Keratinocyte (primary cell): Measurements from ENCODE around the gene KIZ. TPM values are rescaled to one million over a fixed set of nuclear protein-coding genes. Genes with fewer than 3 reads are reported as not detected.

Experiments used
- DNase-seq: peaks from one replicate; pipeline ENCODE4 v3.0.0-alpha.2; 2011; ENCODE audit warnings: low read depth, missing footprints, low spot score
- FAIRE-seq: peaks from 2 replicates; lab custom pipeline; 2011; peaks lifted over from hg19 to GRCh38; lab: Jason Lieb, UNC
- H2AFZ ChIP-seq: 2 replicates; pipeline ENCODE4 v1.6.0; 2012; ENCODE audit warnings: low read length, control low read depth, inconsistent platforms; ENCODE audit not compliant: control insufficient read depth
- H3K27ac ChIP-seq: 2 replicates; pipeline ENCODE4 v1.5.1; 2011; ENCODE audit warnings: low read length; ENCODE audit not compliant: control insufficient read depth, insufficient read depth
- H3K27me3 ChIP-seq: 3 replicates; pipeline ENCODE4 v1.6.0; 2011; ENCODE audit warnings: low read length; ENCODE audit not compliant: control insufficient read depth, insufficient read depth; ENCODE audit errors: extremely low read depth
- H3K36me3 ChIP-seq, 2 experiments: 2 replicates in 1 of 2; 3 replicates in 1 of 2; pipeline ENCODE4 v1.5.1; 2011; ENCODE audit warnings: low read length in 2 of 2, mild to moderate bottlenecking in 1 of 2; ENCODE audit not compliant: control insufficient read depth in 2 of 2, insufficient read depth in 2 of 2; ENCODE audit errors: extremely low read depth in 1 of 2
- H3K4me1 ChIP-seq: 3 replicates; pipeline ENCODE4 v1.5.1; 2011; ENCODE audit warnings: low read length; ENCODE audit not compliant: control insufficient read depth, insufficient read depth; ENCODE audit errors: extremely low read depth
- H3K4me2 ChIP-seq: 3 replicates; pipeline ENCODE4 v1.6.0; 2011; ENCODE audit warnings: low read depth, low read length; ENCODE audit not compliant: control insufficient read depth, insufficient read depth; ENCODE audit errors: extremely low read depth
- H3K4me3 ChIP-seq, 3 experiments: fragments of 200-600 bp in 1 of 3; sonication (generic) in 1 of 3; 2 replicates in 2 of 3; 3 replicates in 1 of 3; pipeline ENCODE4 v1.5.1; 2011 to 2016; ENCODE audit warnings: low read length in 3 of 3, mild to moderate bottlenecking in 3 of 3, control low read depth in 2 of 3, inconsistent platforms in 1 of 3, low read depth in 1 of 3, mixed read lengths in 1 of 3, mixed run types in 1 of 3, moderate library complexity in 1 of 3; ENCODE audit not compliant: control insufficient read depth in 2 of 3, insufficient read depth in 2 of 3; ENCODE audit errors: extremely low read depth in 1 of 3
- H3K79me2 ChIP-seq: 2 replicates; pipeline ENCODE4 v1.6.0; 2012; ENCODE audit warnings: low read length; ENCODE audit not compliant: control insufficient read depth, insufficient read depth
- H3K9ac ChIP-seq: 3 replicates; pipeline ENCODE4 v1.6.0; 2011; ENCODE audit warnings: low read length; ENCODE audit not compliant: control insufficient read depth, insufficient read depth; ENCODE audit errors: extremely low read depth
- H3K9me1 ChIP-seq: 3 replicates; pipeline ENCODE4 v1.6.0; 2011; ENCODE audit warnings: low read length; ENCODE audit not compliant: control insufficient read depth, insufficient read depth; ENCODE audit errors: extremely low read depth
- H3K9me3 ChIP-seq: 2 replicates; pipeline ENCODE4 v1.5.1; 2012; ENCODE audit warnings: low read depth, low read length; ENCODE audit not compliant: control insufficient read depth
- H4K20me1 ChIP-seq: 3 replicates; pipeline ENCODE4 v1.6.0; 2011; ENCODE audit warnings: low read length; ENCODE audit not compliant: control insufficient read depth, insufficient read depth; ENCODE audit errors: extremely low read depth
- EZH2 ChIP-seq: IDR thresholded peaks from one replicate; pipeline ENCODE4 v1.6.1; 2012; ENCODE audit warnings: inconsistent platforms, mild to moderate bottlenecking, low read length, moderate library complexity
- dilution Hi-C: fragments of 300-500 bp; cut with MboI; formaldehyde crosslinking; loops from one replicate; pipeline ENCODE4 v1.7.0; 2020; ENCODE audit warnings: low sequenced_read_pairs; ENCODE audit not compliant: extremely low pct_ligation_motif_present
- polyA plus RNA-seq, 5 experiments: library from polyadenylated mRNA; depleted of rRNA in 3 of 5; stranded (reverse) in 3 of 5; stranded (forward) in 1 of 5; unstranded in 1 of 5; fragments of >200 nt; gene quantifications; 1 replicate in 1 of 5; 2 replicates in 3 of 5; 3 replicates in 1 of 5; pipeline versions ENCODE4 v1.2.1 to v1.2.3, GENCODE V29; 2011 to 2012; ENCODE audit warnings: missing spikeins in 2 of 5, low read depth in 1 of 5, low replicate concordance in 1 of 5
- TF ChIP-seq, protein P1 (sequence below), 3 experiments: IDR thresholded peaks in 1 of 3; conservative IDR thresholded peaks in 1 of 3; optimal IDR thresholded peaks in 1 of 3; 2 replicates in 2 of 3; 3 replicates in 1 of 3; pipeline versions ENCODE3 to v1.5.1; 2011; ENCODE audit warnings: low read length in 3 of 3, mild to moderate bottlenecking in 3 of 3, moderate library complexity in 2 of 3, control low read depth in 1 of 3, inconsistent platforms in 1 of 3; ENCODE audit not compliant: insufficient read depth in 2 of 3; ENCODE audit errors: extremely low read depth in 1 of 3

KIZ gene
- polyA plus RNA-seq, 1 donor (not counting 4 experiments of a cell fraction or from before 2014, with no cell fraction given): 21.3 TPM

DNA sequence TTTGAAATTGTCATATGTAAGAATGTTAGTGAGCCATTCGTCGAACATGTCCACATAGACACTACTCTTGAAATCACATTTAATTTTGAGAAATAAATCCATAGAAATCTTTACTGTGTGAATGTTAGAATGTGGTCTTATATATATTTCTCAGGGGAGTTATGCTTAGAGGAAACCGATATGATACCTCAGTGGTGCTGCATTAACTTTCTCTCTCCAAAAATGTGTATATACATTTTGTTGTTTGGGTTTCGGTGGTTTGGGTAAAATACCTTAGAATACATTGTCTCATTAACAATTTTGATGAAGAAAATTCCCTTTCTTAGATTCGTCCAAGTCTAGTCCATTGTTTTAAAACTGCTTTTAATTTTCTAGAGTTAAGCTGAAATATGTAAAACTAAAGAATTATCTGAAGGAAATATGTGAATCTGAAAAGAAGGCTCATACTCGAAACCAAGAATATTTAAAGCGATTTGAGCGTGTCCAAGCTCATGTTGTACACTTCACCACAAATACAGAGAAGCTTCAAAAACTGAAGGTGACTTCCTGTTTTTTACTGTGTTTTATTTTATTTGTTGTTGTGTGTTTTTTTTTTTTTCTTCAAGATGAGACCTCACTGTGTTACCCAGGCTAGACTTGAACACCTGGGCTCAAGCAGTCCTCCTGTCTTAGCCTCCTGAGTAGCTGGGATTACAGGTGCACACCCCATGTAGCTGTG is 10.3 kb downstream of the KIZ start:
- Histone ChIP-seq H4K20me1 (no peaks in the 10 kb centered on the region), H3K4me3 (no peak overlapping the region), H3K36me3 (no peaks in the 10 kb centered on the region), H3K79me2 (no peaks in the 10 kb centered on the region), H3K27ac (no peak overlapping the region), H3K9me3 (no peaks in the 10 kb centered on the region), H2AFZ (no peak overlapping the region), H3K4me2 (no peak overlapping the region), H3K9ac (no peak overlapping the region), H3K4me1 (no peaks in the 10 kb centered on the region), H3K9me1 (no peaks in the 10 kb centered on the region), H3K27me3 (no peaks in the 10 kb centered on the region)
- dilution Hi-C loops: no loop called here
- FAIRE-seq: no peak
- no peak for TF ChIP-seq EZH2
- TF ChIP-seq, protein P1, sequence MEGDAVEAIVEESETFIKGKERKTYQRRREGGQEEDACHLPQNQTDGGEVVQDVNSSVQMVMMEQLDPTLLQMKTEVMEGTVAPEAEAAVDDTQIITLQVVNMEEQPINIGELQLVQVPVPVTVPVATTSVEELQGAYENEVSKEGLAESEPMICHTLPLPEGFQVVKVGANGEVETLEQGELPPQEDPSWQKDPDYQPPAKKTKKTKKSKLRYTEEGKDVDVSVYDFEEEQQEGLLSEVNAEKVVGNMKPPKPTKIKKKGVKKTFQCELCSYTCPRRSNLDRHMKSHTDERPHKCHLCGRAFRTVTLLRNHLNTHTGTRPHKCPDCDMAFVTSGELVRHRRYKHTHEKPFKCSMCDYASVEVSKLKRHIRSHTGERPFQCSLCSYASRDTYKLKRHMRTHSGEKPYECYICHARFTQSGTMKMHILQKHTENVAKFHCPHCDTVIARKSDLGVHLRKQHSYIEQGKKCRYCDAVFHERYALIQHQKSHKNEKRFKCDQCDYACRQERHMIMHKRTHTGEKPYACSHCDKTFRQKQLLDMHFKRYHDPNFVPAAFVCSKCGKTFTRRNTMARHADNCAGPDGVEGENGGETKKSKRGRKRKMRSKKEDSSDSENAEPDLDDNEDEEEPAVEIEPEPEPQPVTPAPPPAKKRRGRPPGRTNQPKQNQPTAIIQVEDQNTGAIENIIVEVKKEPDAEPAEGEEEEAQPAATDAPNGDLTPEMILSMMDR (optimal IDR thresholded peaks at IDR 0.05 in 1 of 3, IDR thresholded peaks at IDR 0.05 in 1 of 3, conservative IDR thresholded peaks at IDR 0.05 in 1 of 3; ENCODE audit: extremely low read depth in 1 of 3, insufficient read depth in 2 of 3, low read length in 3 of 3): no peak
- no peak for DNase-seq

DNA sequence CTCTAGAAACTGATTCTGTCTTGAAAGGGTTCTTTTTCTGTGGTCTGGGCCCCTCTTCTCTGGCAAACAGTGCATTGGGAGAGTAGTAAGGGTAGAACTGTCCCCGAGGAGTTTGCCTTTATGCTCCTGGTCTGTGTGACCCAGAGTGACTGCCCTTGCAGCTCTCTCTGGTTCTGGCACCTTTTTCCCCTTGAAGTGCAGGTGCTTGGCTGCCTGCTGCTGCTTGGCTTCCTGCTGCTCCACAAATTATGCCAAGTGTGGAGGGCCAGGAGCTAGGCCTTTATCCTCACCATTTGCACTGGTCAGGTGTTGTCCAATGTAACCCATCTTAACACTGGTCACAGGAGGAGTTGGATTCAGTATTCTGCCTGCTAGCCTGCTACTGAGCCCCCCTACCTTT is 11.2 kb downstream of the KIZ start:
- H3K9me1 ChIP-seq: no peaks in the 10 kb centered on the region
- TF ChIP-seq, protein P1 (optimal IDR thresholded peaks at IDR 0.05 in 1 of 3, IDR thresholded peaks at IDR 0.05 in 1 of 3, conservative IDR thresholded peaks at IDR 0.05 in 1 of 3; ENCODE audit: extremely low read depth in 1 of 3, insufficient read depth in 2 of 3, low read length in 3 of 3): no peak
- no peak for TF ChIP-seq EZH2
- no peaks in the 10 kb centered on the region for H3K27me3 ChIP-seq
- no peaks in the 10 kb centered on the region for H4K20me1 ChIP-seq
- no peak for DNase-seq
- H3K27ac ChIP-seq: no peak overlapping the region
- H3K79me2 ChIP-seq: no peaks in the 10 kb centered on the region
- no peak overlapping the region for H3K4me3 ChIP-seq
- H3K9ac ChIP-seq: no peak overlapping the region
- no peak for FAIRE-seq
- no peaks in the 10 kb centered on the region for H3K36me3 ChIP-seq
- dilution Hi-C loops: no loop called here
- H3K4me1 ChIP-seq: no peaks in the 10 kb centered on the region
- H3K4me2 ChIP-seq: no peak overlapping the region
- H3K9me3 ChIP-seq: no peaks in the 10 kb centered on the region
- no peak overlapping the region for H2AFZ ChIP-seq
